GM19395 (cell line): Measurements from ENCODE around the gene ALCAM.
A peak's percentile ranks its signal among the peaks of the same experiment; 100 is the strongest.

Source experiments
- ATAC-seq: cut with Tn5 transposase; IDR thresholded peaks from one replicate; pipeline ENCODE4 v1.9.1; 2021; ENCODE audit warnings: mild to moderate bottlenecking, moderate library complexity; ENCODE audit not compliant: unreplicated experiment

ALCAM gene

DNA sequence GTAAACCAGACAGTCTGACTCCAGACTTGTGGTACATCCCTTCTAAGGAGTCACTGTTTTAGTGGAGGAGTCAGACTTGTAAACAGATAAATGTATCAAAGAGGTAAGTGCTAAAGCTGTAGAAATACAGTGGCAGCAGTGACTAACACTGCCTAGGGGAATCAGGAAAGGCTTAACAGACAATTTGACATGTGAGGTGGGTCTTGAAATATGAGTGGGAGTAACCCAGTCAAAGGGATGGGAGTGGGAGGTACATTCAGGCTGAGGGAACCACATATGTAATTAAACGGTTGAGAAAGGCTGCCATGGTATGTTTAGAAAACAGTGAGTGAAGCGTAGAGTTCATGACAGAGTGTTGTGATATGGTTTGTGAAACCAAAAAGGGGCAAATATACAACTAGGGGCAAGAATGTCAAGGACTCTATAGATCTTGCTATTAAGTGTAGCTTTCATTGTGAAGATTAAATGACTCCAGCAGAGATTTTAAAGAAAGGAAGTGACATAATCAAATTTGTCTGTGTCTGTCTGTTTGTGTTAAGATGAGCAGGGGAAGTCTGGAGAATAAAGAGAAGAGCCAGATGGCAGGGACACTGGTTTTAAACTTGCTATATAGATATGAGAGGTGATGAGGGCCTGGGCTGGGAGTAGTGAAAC, 11.2 kb upstream of the ALCAM start:
- ATAC-seq: no peak

DNA sequence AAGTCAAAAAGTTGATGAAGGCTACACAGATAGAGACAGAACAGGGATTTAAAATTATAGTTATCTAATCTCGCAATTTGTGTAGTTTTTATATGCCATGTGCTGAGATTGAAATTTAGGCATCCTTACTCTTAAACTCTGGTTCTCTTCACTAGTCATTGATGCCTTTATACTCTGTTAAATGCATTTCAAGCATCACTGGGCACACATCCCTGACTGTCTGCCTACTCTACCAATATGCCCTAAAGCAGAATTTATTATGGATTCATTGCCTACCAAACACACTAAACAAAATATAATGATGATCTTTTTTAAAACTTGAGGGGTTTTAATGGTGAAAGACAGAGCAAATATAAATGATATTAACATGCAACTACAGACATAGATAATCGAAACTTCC, 10.3 kb upstream of the ALCAM start:
- no peak for ATAC-seq

- no peak for ATAC-seq
Observed at GRCh38 chr3:105356988-105357387, 9.7 kb upstream of the ALCAM start.

- ATAC-seq: no peak
Observed at GRCh38 chr3:105359098-105359762, 7.5 kb upstream of the ALCAM start.

DNA sequence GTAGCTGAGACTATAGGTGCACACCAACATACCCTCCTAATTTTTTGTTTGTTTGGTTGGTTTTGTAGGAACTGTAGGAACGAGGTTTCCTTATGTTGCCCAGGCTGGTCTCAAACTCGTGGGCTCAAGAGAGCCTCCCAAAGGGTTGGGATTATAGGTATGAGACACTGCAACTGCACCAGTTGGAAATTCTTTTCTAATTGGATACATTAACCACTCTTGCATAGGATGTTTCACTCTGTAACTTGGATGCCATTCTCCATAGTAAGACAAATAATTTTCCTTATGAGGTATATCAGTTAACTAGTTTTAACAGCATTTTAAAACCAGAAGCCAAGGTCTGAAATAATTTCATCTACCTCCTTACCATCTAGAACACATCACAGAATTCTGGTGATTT, 6.7 kb upstream of the ALCAM start:
- no peak for ATAC-seq

DNA sequence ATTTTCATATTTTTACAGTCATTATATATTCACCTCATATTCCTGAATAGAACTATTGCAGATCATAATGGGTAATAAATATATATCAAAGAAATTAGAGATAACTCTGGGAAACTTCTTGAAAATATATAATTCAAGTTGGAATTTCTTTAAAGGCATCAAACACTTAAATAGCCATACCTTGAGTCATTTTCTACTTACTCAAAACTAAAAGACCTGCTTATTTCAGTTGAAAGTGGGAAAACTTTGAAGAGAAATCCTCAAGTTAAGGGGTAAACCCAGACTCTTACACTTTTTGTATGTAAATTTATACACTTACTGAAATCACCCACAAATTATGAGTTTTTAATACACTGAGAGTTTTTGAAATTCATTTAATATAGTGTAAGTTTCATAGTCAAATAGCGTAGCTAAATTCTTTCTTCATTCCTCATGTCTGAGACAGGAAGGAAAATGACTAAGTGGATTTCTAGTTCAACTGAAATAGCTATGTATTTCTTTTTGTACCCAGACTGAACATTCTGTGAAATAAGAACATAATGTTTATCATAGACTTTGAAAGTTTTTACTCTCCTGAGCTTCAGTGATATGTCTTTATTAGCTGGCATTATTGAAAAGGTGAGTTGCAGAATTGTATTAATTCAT, 4.6 kb upstream of the ALCAM start:
- ATAC-seq: no peak

DNA sequence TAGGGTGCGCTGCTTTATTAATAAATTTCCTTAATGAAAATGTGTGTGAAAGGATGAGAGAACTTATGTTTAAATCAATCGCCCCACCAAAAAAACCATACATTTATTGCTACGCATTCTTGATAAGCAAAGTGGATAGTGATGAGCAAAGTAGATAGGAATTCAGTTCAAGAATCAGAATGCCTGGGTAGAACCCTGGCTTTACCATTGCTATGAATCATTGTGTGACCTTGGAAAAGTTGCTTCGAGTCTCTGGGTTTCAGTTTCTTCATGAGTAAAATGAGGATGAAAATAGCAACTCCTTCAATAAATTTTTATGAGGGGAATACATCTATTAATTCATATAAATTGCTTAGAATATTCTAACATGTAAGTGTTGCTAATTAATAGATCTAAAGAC, 2.6 kb upstream of the ALCAM start:
- ATAC-seq: no peak

- ATAC-seq: no peak
Observed at GRCh38 chr3:105365081-105365390, 1.7 kb upstream of the ALCAM start.

- ATAC-seq: no peak
Observed at GRCh38 chr3:105365391-105366325, 1.1 kb upstream of the ALCAM start.

DNA sequence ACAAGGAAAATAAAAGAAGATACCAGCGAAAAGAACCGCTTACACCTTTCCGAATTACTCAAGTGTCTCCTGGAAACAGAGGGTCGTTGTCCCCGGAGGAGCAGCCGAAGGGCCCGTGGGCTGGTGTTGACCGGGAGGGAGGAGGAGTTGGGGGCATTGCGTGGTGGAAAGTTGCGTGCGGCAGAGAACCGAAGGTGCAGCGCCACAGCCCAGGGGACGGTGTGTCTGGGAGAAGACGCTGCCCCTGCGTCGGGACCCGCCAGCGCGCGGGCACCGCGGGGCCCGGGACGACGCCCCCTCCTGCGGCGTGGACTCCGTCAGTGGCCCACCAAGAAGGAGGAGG, 325 bp downstream of the ALCAM start:
- ATAC-seq: no peak

GRCh38 chr3:105367406-105368213, 901 bp downstream of the ALCAM start:
- ATAC-seq: peak; percentile 39

GRCh38 chr3:105368566-105369499, 2.1 kb downstream of the ALCAM start:
- ATAC-seq: peak; percentile 31

- peak; percentile 25 for ATAC-seq
Observed at GRCh38 chr3:105369500-105370371, 3.0 kb downstream of the ALCAM start.

- ATAC-seq: no peak
Observed at GRCh38 chr3:105373383-105373782, 6.7 kb downstream of the ALCAM start.

GRCh38 chr3:105375750-105376511, 9.2 kb downstream of the ALCAM start:
- ATAC-seq: no peak

- no peak for ATAC-seq
Observed at GRCh38 chr3:105377716-105378115, 11.0 kb downstream of the ALCAM start.

- ATAC-seq: no peak
Observed at GRCh38 chr3:105385179-105385578, 18.5 kb downstream of the ALCAM start.
